ENCODE data around the gene OR2B2. TPM values are rescaled to one million over a fixed set of nuclear protein-coding genes. Genes with fewer than 3 reads are reported as not detected.
A peak's percentile ranks its signal among the peaks of the same experiment; 100 is the strongest.
"Not testable (repeated sequence)": the region's sequence is repeated elsewhere in the genome, so short reads cannot be mapped to it uniquely, and the experiment has no call there.

Gene OR2B2
- total RNA-seq, 1 donor from 2014 or later, result not detected

DNA sequence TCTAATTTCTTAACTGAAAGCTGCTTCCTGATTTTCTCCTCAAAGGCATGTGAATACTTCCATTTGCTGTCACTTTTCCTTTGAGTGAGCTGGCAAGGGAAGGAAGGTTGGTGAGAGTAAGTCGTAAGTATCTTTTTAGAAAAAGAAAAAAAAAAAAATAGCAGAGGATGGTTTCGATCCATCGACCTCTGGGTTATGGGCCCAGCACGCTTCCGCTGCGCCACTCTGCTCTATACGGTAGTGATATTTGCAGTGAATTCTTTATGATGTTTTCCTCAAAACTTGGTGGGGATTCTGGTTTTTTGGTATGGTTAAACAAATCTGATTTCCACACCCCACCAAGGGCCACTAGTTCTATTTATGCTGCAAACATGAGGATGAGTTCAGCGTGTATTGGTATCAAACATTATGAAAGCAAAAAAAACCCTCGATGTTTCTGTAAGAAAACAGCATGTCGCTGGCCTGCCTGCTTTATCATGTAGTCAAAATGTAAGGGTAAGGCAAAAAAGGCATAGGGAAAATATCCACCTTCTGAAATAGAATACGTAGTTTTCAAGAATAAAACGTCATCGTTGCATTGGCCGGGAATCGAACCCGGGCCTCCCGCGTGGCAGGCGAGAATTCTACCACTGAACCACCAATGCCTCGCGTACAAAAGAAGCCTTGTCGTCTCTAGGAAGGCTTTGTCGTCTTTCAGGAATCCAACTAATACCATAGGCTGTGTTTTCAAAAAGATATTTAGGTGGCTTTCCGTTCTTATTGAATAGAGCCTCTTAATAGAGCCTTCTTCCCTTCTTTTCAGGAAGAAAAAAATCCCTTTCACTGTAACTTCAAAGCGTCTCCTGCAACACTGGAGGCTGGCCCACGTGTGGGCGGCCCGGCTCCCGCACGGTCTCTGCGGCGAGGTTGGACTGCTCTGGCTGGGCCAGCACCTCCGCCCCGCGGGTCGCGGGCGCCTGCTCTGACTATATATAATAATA lies 9.6 kb downstream of the OR2B2 start:
- Mint-ChIP-seq H3K4me3 (peak overlapping the region; percentile 95), H3K4me1 (ENCODE audit: unreplicated experiment) (peaks cover 15% of the 10 kb centered on the region), H3K27ac (peak overlapping the region; percentile 99), H3K27me3 (peaks cover 9% of the 10 kb centered on the region), H3K36me3 (peaks cover 7% of the 10 kb centered on the region), H3K9me3 (no peaks in the 10 kb centered on the region)
- TF ChIP-seq, protein P1, sequence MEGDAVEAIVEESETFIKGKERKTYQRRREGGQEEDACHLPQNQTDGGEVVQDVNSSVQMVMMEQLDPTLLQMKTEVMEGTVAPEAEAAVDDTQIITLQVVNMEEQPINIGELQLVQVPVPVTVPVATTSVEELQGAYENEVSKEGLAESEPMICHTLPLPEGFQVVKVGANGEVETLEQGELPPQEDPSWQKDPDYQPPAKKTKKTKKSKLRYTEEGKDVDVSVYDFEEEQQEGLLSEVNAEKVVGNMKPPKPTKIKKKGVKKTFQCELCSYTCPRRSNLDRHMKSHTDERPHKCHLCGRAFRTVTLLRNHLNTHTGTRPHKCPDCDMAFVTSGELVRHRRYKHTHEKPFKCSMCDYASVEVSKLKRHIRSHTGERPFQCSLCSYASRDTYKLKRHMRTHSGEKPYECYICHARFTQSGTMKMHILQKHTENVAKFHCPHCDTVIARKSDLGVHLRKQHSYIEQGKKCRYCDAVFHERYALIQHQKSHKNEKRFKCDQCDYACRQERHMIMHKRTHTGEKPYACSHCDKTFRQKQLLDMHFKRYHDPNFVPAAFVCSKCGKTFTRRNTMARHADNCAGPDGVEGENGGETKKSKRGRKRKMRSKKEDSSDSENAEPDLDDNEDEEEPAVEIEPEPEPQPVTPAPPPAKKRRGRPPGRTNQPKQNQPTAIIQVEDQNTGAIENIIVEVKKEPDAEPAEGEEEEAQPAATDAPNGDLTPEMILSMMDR (conservative IDR thresholded peaks at IDR 0.05), result no peak
- peak; percentile 89 for DNase-seq (ENCODE audit: extremely low spot score, unreplicated experiment)

DNA sequence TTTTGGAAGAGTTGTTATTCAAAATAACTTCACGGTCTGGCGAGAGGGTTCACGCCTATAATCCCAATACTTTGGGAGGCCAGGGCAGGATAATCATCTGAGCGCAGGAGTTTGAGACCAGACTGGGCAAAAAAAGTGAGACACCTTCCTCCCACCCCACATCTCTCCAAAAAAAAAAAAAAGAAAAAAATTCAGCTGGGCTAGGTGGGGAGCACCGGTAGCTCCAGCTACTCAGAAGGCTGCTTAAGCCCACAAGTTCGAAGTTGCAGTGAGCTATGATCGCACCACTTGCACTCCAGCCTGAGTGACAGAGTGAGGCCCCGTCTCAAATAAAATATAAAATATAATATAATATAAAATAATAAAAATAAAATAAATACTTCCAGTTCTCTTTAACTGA lies 10.4 kb downstream of the OR2B2 start:
- H3K4me3 Mint-ChIP-seq, result peak overlapping the region; percentile 95
- H3K36me3 Mint-ChIP-seq, result peaks cover 7% of the 10 kb centered on the region
- peaks cover 9% of the 10 kb centered on the region for H3K27me3 Mint-ChIP-seq
- H3K27ac Mint-ChIP-seq, result peak overlapping the region; percentile 99
- TF ChIP-seq, protein P1 (conservative IDR thresholded peaks at IDR 0.05), result no peak
- no peaks in the 10 kb centered on the region for H3K9me3 Mint-ChIP-seq
- H3K4me1 Mint-ChIP-seq (ENCODE audit: unreplicated experiment), result peaks cover 17% of the 10 kb centered on the region
- no peak for DNase-seq (ENCODE audit: extremely low spot score, unreplicated experiment)

GRCh38 chr6:27900197-27900596 lies 12.0 kb downstream of the OR2B2 start:
- Mint-ChIP-seq H3K4me3 (peak overlapping the region; percentile 44), H3K4me1 (ENCODE audit: unreplicated experiment) (peaks cover 25% of the 10 kb centered on the region), H3K27ac (peak overlapping the region; percentile 51)
- H3K36me3 Mint-ChIP-seq; H3K27me3 Mint-ChIP-seq; DNase-seq (ENCODE audit: extremely low spot score, unreplicated experiment); H3K9me3 Mint-ChIP-seq: not testable (repeated sequence)

- peaks cover 25% of the 10 kb centered on the region for H3K4me1 Mint-ChIP-seq (ENCODE audit: unreplicated experiment)
- H3K9me3 Mint-ChIP-seq, result no peaks in the 10 kb centered on the region
- H3K36me3 Mint-ChIP-seq, result peaks cover 7% of the 10 kb centered on the region
- TF ChIP-seq, protein P1 (conservative IDR thresholded peaks at IDR 0.05), result no peak
- peaks cover 9% of the 10 kb centered on the region for H3K27me3 Mint-ChIP-seq
- DNase-seq (ENCODE audit: extremely low spot score, unreplicated experiment), result no peak
- H3K27ac Mint-ChIP-seq, result peak overlapping the region; percentile 51
- H3K4me3 Mint-ChIP-seq, result no peak overlapping the region
Measured at GRCh38 chr6:27899543-27899942, 12.7 kb downstream of the OR2B2 start.

- H3K9me3 Mint-ChIP-seq, result no peaks in the 10 kb centered on the region
- TF ChIP-seq, protein P1 (conservative IDR thresholded peaks at IDR 0.05), result no peak
- H3K27me3 Mint-ChIP-seq, result peaks cover 6% of the 10 kb centered on the region
- DNase-seq (ENCODE audit: extremely low spot score, unreplicated experiment), result no peak
- no peak overlapping the region for H3K27ac Mint-ChIP-seq
- H3K4me1 Mint-ChIP-seq (ENCODE audit: unreplicated experiment), result peaks cover 23% of the 10 kb centered on the region
- peak overlapping the region; percentile 75 for H3K4me3 Mint-ChIP-seq
- H3K36me3 Mint-ChIP-seq, result peaks cover 5% of the 10 kb centered on the region
Measured at GRCh38 chr6:27897580-27898206, 14.5 kb downstream of the OR2B2 start.

DNA sequence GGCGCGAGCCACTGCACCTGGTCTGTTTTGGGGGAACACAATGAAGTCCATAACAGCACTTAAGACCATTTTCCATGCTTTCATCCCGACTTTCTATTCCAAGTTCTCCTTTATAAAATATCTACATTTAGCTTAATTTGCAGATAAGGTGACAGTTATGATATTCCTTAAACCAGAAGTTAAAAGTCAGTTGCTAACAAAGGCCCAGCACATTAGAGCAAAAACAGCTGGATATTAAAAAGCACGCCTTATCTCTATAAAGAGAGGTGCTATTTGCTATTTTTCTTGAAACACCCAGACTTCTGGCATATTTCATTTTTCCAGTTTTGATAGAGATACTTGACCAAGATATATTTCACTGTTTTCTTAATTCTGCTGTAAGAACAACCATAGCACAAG lies 15.8 kb downstream of the OR2B2 start:
- Mint-ChIP-seq H3K9me3 (no peaks in the 10 kb centered on the region), H3K27ac (no peak overlapping the region), H3K4me3 (no peak overlapping the region), H3K27me3 (no peaks in the 10 kb centered on the region), H3K36me3 (no peaks in the 10 kb centered on the region), H3K4me1 (ENCODE audit: unreplicated experiment) (peaks cover 19% of the 10 kb centered on the region)
- no peak for DNase-seq (ENCODE audit: extremely low spot score, unreplicated experiment)
- TF ChIP-seq, protein P1 (conservative IDR thresholded peaks at IDR 0.05), result no peak
